BLaER1 treated with 17β-estradiol and CSF1 and Interleukin-3, amounts not matched to agents 10 nM and 100 nM (cell line): Measurements from ENCODE around the gene THRB.

ENCODE experiments used
- H3K27ac ChIP-seq, 11 experiments: shearing (Covaris generic); formaldehyde crosslinking; 2 replicates each; pipeline ENCODE4 v1.8.1; 2022
- H3K27me3 ChIP-seq, 11 experiments: shearing (Covaris generic); formaldehyde crosslinking; 2 replicates each; pipeline ENCODE4 v1.8.1; 2022
- H3K36me3 ChIP-seq, 11 experiments: shearing (Covaris generic); formaldehyde crosslinking; 2 replicates each; pipeline ENCODE4 v1.8.1; 2022
- H3K4me1 ChIP-seq, 10 experiments: shearing (Covaris generic); formaldehyde crosslinking; 2 replicates each; pipeline ENCODE4 v1.8.1; 2022
- H3K4me2 ChIP-seq, 11 experiments: shearing (Covaris generic); formaldehyde crosslinking; 2 replicates each; pipeline ENCODE4 v1.8.1; 2022
- H3K4me3 ChIP-seq, 10 experiments: shearing (Covaris generic); formaldehyde crosslinking; 2 replicates each; pipeline ENCODE4 v1.8.1; 2022
- H3K9ac ChIP-seq, 11 experiments: shearing (Covaris generic); formaldehyde crosslinking; 2 replicates each; pipeline ENCODE4 v1.8.1; 2022
- H3K9me3 ChIP-seq, 11 experiments: shearing (Covaris generic); formaldehyde crosslinking; replicated peaks in 1 of 11; 2 replicates each; pipeline ENCODE4 v1.8.1; 2022
- H4K20me1 ChIP-seq, 11 experiments: shearing (Covaris generic); formaldehyde crosslinking; 2 replicates each; pipeline ENCODE4 v1.8.1; 2022
- Cebpa-rat ChIP-seq, 11 experiments: shearing (Covaris generic); IDR thresholded peaks; 2 replicates each; pipeline ENCODE4 v1.8.1; 2022

Gene THRB

DNA sequence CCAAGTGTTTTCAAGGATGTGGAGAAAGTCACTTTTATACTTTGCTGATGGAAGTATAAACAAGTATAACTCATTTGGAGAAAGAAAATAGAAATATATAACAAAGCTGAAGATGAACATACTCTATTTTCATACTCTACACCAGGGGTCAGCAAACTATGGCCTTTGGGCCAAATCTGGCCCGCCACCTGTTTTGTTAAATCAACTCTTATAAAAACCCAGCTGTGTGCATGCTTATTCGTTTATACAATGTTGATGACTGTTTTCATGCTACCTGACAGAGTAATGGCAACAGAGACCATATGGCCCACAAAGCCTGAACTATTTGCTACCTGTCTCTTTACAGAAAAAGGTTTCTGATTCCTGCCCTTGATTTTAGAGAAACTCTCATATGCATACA is 425.6 kb downstream of the THRB start:
- H3K9me3 ChIP-seq, result no peaks in the 10 kb centered on the region
- no peak for TF ChIP-seq Cebpa-rat (IDR thresholded peaks at IDR 0.05)
- no peak overlapping the region for H3K9ac ChIP-seq
- no peaks in the 10 kb centered on the region for H3K4me1 ChIP-seq
- no peaks in the 10 kb centered on the region for H3K27me3 ChIP-seq
- no peak overlapping the region for H3K4me2 ChIP-seq
- no peaks in the 10 kb centered on the region for H4K20me1 ChIP-seq
- no peaks in the 10 kb centered on the region for H3K36me3 ChIP-seq
- no peak overlapping the region for H3K4me3 ChIP-seq
- H3K27ac ChIP-seq, result no peak overlapping the region

DNA sequence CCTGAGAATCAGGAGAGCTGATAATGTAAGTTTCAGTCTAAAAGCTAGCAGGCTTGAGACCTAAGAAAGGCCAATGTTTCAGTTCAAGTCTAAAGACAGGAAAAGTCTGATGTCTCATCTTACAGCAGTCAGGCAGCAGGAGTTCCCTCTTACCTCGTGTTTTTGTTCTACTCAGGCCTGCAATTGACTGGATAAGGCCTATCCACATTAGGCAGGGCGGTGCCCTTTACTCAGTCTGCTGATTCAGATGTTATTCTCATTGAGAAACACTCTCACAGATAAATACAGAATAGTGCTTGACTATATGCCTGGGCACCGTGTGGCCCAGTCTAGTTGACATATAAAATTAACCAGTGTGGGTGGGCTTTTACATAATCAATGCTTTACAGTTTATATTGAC is 427.2 kb downstream of the THRB start:
- TF ChIP-seq Cebpa-rat (IDR thresholded peaks at IDR 0.05), result no peak
- no peak overlapping the region for H3K4me3 ChIP-seq
- no peak overlapping the region for H3K9ac ChIP-seq
- H3K9me3 ChIP-seq, result no peaks in the 10 kb centered on the region
- no peaks in the 10 kb centered on the region for H3K27me3 ChIP-seq
- peaks cover 0 to 8% (median 0%) of the 10 kb centered on the region in 10 experiments; a peak in 2 of 20 replicates for H3K4me1 ChIP-seq
- no peak overlapping the region for H3K4me2 ChIP-seq
- no peaks in the 10 kb centered on the region for H3K36me3 ChIP-seq
- no peaks in the 10 kb centered on the region for H4K20me1 ChIP-seq
- no peak overlapping the region for H3K27ac ChIP-seq
